IPS-11a (cell line): ENCODE results near the gene NRTN.
"Not testable (repeated sequence)": the region's sequence is repeated elsewhere in the genome, so short reads cannot be mapped to it uniquely, and the experiment has no call there.

Experiments used
- H3K4me3 ChIP-seq: one replicate; pipeline ENCODE4 v1.5.1; 2013; ENCODE audit warnings: low read depth, low read length, control low read depth

NRTN gene

GRCh38 chr19:5864725-5865486, 60.0 kb downstream of the NRTN start:
- H3K4me3 ChIP-seq, result no peak overlapping the region

- no peak overlapping the region for H3K4me3 ChIP-seq
Observed at GRCh38 chr19:5865772-5866171, 60.9 kb downstream of the NRTN start.

GRCh38 chr19:5867201-5868136, 62.6 kb downstream of the NRTN start:
- no peak overlapping the region for H3K4me3 ChIP-seq

- no peak overlapping the region for H3K4me3 ChIP-seq
Observed at GRCh38 chr19:5870986-5871394, 66.1 kb downstream of the NRTN start.

- no peak overlapping the region for H3K4me3 ChIP-seq
Observed at GRCh38 chr19:5873617-5874199, 68.8 kb downstream of the NRTN start.

GRCh38 chr19:5874496-5874895, 69.6 kb downstream of the NRTN start:
- H3K4me3 ChIP-seq, result not testable (repeated sequence)

GRCh38 chr19:5877427-5877826, 72.6 kb downstream of the NRTN start:
- H3K4me3 ChIP-seq, result no peak overlapping the region

GRCh38 chr19:5877882-5878281, 73.0 kb downstream of the NRTN start:
- no peak overlapping the region for H3K4me3 ChIP-seq
